HG02885 (cell line): ENCODE measurements around the gene ARL10.
"Not testable (repeated sequence)": the region's sequence is repeated elsewhere in the genome, so short reads cannot be mapped to it uniquely, and the experiment has no call there.

ENCODE experiments used
- ATAC-seq: cut with Tn5 transposase; IDR thresholded peaks from one replicate; pipeline ENCODE4 v1.9.1; 2021; ENCODE audit warnings: mild to moderate bottlenecking; ENCODE audit not compliant: unreplicated experiment, poor library complexity

Gene ARL10

DNA sequence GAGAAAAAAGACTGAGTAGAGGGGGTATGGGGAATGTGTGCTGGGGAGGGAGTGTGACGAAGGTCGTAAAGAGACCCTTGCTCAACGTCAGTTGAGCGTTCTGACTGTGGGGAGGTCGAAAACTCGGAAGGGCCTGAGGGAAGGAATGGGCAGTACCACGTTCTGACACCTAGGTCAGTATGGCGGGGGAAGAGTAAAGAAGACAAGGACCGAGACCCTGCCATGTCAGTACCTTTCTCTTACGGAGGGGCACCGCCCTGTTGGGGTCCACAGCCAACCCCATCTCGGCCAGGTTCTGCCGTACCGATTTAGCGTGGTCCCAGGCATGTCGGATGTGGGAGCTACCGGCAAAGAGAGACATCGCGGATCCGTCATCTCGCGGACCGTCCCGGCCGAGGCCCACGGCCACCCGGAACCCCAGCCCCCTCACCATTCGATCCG lies 22.7 kb downstream of the ARL10 start:
- no peak for ATAC-seq

DNA sequence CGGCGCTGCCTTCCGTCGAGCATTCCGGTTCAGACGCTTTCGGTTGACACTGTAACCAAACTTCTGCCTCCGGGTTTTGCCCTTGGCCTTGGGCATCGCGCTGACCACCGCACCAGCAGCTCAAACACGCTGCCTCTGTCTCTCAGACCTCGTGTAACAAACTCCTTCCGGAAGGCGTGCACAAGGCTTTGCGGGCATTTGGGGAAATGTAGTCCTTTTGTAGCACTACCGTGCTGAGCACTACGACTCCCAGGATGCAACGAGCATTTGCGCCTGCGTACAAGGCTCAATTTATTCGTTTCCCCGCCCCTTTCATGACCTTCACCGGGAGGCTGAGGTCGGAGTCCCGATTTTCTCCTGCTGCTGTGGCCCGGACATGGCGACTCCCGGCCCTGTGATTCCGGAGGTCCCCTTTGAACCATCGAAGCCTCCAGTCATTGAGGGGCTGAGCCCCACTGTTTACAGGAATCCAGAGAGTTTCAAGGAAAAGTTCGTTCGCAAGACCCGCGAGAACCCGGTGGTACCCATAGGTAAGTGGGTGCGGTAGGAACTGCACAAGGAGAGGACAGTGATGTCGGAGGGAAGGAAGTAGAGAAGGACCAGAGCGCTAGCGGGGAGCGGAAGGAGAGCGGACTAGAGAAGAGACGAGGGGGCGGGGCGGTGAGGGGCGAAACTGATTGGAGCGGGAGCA lies 23.3 kb downstream of the ARL10 start, which contains the start of the genes HIGD2A and NOP16:
HIGD2A (plus strand) TSS at position 308 of the 691 bp plus-strand sequence; CDS start at position 377, 69 bp downstream.
NOP16 (minus strand) TSS at position 155 of the 691 bp plus-strand sequence; CDS start at position 96, 59 bp downstream.
- ATAC-seq, result peak; percentile 88

DNA sequence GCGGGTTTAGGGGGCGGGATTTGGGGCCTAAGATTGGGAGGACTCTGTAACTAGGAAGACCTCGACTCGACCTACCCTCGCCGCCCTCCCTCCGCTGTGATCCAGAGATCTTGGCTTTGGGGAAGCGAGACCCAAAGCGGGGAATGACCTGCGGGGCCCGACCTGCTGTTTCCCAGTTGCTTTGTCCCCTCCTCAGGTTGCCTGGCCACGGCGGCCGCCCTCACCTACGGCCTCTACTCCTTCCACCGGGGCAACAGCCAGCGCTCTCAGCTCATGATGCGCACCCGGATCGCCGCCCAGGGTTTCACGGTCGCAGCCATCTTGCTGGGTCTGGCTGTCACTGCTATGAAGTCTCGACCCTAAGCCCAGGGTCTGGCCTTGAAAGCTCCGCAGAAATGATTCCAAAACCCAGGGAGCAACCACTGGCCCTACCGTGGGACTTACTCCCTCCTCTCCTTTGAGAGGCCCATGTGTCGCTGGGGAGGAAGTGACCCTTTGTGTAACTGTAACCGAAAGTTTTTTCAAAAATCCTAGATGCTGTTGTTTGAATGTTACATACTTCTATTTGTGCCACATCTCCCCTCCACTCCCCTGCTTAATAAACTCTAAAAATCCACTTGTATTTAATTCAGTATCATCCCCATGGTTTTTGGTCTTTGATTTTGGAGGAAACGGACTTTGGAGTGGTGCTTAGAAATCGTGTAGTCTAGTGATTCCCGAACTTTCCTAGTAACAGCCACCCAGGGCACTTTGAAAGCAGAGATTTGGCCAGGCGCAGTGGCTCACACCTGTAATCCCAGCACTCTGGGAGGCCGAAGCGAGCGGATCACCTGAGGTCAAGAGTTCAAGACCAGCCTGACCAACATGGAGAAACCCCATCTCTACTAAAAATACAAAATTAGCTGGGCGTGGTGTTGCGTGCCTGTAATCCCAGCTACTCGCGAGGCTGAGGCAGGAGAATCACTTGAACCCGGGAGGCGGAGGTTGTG lies 24.1 kb downstream of the ARL10 start:
- ATAC-seq, result peak; percentile 31

DNA sequence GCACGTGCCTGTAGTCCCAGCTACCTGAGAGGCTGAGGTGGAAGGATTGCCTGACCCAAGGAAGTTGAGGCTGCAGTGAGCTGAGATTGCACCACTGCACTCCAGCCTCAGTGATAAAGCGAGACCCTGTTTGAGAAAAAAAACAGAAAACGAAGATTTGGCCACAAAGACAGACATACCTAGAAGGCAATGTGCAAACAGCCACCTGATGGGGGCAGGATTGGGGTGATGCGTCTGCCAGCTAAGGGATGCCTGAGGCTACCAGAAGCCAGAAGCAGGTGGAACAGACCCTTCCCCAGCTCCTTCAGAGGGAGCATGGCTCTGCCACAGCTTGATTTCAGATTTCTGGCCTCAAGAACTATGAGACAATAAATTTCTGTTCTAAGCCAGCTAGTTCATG lies 26.2 kb downstream of the ARL10 start:
- no peak for ATAC-seq

DNA sequence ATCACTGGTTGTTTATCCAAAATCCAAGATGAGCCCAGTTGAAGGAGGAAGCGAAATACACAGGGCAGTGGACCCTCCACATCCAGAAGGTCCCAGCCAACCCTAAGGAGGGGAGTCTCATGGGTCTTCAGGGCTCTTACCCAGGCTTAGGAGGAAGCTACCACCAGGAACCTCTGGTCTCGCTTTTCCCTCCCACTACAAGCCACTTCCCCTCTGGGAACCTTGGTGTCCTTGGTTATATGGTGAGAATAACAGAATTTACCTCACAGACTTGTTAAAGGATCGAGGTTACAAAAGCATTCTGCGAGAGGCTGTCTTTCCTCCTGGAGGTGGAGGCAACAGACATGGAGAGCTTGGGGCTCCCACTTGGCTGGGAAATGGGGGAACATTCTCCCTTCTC lies 26.7 kb downstream of the ARL10 start:
- ATAC-seq, result no peak

DNA sequence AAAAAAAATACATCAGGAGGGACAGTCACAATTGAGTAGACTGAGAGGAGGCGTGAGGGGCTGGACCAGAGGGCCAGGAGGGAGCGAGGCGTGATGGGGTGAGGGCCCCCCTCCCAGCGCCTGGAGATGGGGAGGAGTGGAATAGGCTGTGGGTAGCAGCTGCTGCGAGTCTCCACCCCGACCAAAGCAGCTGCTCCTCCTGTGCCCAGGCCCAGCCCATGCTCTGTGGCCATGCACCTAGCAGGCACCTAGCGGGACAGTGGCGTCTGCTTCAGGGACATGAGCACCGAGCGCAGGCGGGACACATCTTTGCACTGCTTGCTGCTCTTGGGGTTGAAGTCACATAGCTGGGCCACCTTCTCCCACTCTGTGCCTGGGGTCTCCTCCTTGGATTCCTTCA lies 27.2 kb downstream of the ARL10 start:
- ATAC-seq, result no peak

- no peak for ATAC-seq
Measured at GRCh38 chr5:176394096-176394495, 28.8 kb downstream of the ARL10 start.

DNA sequence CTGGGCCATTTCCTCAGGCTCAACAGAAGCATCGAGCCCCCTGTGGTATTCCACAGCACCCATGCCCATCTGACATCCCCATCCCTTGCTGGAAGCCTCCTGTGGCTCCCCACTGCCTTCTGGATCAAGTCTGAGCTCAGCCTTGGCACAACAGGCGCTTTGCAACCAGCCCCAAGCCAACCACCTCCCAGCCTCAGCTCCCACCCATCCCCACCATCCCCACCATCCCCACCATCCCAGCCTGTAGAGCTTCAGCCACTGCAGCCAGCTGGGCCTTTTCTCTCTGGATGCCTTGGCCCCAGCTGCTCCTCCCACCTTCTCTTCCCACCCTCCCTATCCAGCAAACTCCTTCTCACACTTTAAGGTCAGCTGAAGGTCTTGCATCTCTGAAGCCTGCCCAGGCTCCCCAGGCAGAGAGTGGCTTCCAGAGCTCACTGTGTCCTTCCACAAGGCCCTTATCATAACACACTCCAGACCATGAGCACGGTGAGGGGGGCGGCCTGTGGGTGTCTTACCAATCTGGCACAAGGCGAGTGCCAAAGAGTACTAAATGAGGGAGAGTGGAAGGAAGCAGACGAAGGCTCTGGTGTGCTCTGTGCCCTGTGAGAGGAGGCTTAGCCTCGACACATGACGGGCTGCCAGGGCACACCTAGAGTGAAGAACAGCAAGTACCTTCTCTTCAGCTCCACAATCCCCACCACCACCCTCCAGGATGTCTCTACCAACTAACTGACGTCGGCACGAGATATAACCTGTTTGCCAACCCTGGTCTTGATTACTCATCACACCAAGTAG lies 29.8 kb downstream of the ARL10 start:
- no peak for ATAC-seq

DNA sequence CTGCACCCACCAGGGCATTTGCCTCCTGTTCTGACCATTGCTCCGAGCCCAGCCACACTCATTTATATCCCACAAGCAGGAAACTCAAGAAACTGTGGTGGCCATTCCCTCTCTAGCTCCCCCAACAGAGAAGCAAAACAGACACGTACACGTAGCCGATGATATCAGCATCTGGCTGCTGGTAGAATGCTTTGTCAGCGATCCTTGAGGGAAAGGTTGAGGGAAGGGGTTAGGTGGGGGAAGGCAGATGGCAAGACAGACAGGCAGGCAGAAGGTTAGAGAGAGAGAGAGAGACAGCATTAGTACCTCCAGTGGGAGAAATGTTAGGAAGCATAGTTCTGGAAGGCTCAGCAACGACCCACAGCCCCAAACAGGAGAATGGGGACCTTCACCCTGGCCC lies 31.0 kb downstream of the ARL10 start:
- ATAC-seq, result no peak

DNA sequence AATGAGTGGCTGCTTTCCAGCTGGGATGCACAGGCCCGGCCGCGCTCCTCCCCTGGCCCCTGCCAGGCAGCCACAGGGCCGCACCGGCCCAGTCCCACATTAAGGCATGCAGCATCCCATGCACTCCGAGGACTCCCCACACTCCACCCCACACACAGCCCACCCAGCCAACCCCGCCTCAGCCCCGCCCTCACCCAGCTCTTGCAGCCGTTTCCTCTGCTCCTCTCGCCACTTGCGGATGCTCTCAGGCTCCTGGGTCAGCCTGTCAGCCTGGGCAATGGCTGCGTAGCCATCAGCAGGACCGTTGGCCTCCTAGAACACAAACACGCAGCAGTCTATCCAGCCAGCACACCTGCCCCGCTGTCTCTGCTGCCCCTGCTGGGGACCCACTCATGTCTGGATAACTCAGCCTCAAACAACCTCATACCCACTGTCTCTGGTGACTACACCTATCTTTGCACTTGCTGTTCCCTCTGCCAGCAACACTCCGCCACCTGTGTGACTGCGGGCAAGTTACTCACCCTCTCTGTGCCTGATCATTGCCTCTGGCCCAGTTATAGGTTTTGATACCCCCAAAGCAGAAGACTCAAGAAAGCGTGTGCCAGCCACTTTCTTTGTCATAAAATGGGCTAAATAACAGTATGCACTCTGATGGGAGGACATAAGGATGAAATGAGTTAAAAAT lies 32.6 kb downstream of the ARL10 start:
- ATAC-seq, result no peak

DNA sequence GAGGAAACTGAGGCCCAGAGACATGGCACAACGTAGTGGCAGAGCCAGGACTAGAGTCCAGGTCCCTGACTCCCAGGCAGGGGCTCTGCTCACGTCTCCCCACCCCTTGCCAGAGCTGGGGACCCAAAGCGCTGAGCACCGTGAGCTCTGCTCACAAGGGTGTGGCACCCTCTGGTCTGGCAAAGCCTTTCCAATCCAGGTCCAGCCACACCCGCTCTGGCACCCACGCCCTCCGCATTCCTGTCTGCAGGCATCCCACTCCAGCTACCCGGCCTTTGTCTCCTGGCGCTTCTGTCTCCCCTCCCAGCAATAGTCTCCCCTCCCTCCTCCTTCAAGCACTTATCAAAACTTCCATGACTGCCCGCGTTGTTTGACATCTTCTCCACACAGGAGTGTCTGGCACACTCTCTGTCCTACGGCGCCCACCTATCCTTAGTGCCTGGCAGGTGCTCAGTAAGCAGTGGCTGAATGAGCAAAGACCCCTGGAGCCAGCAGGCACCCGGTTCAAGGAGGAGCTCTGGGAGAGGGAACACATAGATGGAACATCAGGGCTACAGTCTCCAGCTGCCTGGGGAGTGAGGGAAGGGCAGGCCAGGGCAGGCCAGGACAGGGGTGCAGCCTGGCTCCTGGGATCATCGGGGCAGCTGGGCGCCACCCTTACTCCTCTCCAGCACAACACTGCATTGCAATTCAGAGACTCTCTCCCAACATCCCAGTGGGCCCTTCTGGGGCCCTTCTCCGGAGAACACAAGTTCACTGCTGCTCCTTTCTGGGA lies 35.3 kb downstream of the ARL10 start:
- no peak for ATAC-seq

GRCh38 chr5:176401281-176402205 lies 36.3 kb downstream of the ARL10 start:
- no peak for ATAC-seq

DNA sequence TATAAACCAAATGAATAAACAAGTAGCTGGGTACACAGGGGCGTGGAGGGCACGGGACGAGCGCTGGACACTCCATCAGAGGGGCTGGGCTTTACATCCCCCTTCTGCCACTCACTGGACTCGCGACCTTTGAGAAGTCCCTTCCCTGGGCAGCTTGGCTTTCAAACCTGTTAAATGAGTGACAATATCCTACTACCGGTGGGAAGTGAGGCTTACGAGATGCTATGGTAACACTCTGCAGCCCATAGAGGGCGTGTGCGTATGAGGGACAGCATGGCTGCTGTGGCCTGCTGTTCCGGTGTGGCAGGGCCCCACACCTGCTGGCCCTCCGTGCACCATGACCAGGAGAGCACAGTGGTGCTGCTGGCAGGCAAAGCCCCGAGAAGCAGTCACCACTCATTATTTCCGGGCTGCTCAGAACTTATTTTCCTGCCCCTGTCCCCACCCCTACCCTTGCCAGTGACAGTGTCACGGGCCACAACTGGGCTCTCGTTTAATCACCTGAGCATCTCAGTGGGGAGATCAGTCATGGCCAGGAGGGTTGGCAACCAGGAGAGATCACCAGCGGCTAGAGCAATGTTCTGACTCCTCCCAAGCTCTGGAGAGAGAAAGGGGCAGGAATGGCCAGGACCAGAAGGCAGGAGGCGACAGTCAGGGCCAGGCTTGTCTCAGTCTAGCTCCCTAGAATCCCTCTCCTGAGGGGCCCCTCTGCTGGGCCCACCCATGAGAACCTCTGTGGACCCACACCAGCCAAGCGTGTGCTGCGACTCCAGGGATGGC lies 40.6 kb downstream of the ARL10 start:
- no peak for ATAC-seq

DNA sequence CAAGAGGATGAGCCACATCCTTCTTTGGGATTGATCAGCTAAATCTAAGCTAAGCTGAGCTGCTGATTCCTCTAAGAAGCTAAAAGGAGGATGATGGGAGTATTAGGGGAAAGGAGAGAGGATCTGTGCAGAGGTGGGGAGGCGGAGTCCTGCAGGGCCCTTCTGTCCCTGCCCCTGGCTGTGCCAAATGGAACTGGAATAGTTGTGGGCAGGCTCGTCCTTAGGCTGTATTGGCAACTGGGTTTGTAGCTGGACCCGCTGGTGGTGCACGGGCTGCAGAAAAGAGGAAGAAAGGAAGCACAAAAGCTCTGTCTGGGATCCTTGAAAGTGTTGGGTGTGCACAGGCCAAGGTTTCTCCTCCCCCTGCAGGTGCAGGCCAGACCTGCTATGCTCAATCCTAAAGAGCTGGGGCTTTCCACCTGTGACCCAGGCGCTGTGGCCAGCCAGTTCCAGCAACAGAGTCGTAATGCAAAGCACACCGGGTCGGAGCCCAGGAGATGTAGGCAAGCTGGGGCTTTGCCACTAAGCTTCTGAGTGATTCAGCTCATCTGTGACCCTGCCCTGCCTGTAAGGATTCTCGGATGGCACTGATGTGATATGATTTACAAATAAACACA lies 41.3 kb downstream of the ARL10 start:
- ATAC-seq, result no peak

GRCh38 chr5:176407456-176408251 lies 42.4 kb downstream of the ARL10 start:
- no peak for ATAC-seq

DNA sequence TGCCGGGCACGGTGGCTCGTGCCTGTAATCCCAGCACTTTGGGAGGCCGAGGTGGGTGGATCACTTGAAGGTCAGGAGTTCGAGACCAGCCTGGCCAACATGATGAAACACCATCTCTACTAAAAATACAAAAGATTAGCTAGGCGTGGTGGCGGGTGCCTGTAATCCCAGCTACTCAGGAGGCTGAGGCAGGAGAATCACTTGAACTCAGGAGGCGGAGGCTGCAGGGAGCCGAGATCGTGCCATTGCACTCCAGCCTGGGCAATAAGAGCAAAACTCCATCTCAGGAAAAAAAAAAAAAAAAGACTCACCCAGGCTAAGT lies 42.9 kb downstream of the ARL10 start:
- not testable (repeated sequence) for ATAC-seq
